Measurements from ENCODE around the gene HIVEP3. TPM values are rescaled to one million over a fixed set of nuclear protein-coding genes. Genes with fewer than 3 reads are reported as not detected.
A peak's percentile ranks its signal among the peaks of the same experiment; 100 is the strongest.

The HIVEP3 gene
- total RNA-seq, 1 donor from 2014 or later: 1.7 TPM

DNA sequence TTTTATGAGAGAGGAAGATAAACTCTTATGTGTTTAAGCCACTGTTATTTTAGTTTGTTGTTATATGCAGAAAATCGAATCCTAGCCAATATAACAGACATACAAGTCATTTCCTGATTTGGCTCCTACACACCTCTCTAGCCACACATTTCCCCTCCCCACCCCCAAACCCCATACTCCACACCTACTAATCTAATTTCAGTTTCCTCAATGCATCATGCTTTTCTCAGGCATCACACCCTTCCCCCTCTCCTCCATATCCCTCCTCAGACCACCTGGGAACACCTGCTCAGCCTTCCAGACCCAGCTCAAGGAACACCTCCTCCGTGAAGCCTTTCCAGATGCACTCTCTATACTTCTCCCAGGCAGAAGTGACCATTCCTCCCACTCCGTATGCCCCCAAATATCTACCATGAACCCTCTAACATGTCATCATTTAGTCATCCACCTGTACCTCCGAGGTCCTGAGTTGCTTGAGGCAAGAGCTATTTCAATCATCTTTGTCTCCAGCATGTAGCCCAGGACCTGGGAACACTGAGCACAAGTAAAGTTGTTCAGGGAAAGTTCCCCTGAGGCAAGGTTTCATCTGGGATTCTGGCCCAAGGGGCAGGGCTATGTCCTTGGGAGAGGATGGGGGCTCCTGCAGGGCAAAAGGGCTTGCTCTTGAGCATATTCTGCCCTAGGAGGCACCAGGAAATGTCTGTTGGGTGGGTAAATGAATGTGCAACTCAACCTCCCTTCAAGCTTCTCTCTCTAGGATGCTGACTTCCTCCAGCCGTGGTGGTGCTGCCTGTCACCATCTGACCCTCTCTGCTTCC is 126.8 kb downstream of the HIVEP3 start:
- no peak for DNase-seq (ENCODE audit: low spot score)

DNA sequence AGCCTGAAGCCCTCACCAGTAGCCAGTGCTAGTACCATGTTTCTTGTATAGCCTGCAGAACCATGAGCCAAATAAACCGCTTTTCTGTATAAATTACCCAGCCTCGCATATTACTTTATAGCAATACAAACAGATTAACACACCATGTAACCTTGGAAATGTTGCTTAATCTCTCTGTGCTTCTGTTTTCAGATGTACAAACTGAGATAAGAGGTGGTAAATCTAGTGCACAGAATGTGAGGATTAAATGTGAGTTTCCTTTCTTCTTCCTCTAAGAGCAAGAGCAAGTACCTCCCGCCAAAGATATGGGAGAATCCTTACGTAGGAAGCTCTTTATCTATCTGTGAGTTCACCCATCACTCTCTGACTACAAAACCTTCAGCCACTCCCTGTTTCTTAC is 128.4 kb downstream of the HIVEP3 start:
- DNase-seq (ENCODE audit: low spot score): no peak

DNA sequence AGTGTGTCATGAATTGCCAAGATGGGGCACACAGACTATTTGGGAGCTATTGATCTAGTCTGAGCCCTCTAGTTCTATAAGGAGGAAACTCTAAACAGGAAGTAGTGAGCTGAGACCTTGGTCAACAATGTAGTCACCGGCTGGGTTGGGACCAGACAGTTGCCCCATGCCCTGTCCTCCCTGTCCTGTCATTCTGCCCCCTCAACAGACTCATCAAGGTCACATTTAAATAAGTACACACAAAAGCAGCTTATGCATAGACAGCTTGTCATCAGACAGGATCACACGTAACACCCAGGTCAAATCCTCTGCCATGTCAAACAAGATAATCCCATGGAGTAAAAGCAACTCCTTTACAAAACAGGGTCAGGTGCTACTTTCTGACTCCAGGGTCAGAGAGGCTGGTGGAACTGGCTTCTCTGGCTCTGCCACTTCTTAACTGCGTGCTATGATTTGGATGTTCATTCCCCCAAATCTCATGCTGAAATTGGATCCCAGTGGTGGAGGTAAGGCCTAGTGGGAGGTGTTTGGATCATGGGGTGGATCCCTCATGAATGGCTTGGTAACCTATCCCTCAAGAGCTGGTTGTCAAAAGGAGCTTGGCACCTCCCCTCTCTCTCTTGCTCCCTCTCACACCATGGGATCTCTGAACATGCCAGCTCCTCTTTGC is 128.9 kb downstream of the HIVEP3 start:
- DNase-seq (ENCODE audit: low spot score): no peak

DNA sequence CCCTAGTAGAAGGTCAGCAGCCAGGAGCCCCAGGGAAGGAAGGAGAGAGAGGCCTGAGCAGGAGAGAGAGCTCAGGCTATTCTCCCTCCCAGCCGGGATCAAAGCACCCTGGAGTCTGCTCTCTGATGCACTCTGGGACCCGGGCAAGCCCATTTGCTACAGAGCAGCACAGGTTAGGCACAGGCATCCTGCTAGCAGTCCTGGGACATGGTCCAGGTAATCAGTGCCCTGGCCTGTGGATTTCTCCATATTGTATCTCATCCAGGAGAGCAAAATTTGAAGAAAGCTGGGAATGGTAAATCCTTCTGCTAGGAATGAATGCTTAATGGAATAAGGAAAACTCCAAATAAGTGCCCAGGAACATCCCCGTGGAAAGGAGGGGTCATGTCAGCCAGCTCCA is 130.3 kb downstream of the HIVEP3 start:
- DNase-seq (ENCODE audit: low spot score): no peak

DNA sequence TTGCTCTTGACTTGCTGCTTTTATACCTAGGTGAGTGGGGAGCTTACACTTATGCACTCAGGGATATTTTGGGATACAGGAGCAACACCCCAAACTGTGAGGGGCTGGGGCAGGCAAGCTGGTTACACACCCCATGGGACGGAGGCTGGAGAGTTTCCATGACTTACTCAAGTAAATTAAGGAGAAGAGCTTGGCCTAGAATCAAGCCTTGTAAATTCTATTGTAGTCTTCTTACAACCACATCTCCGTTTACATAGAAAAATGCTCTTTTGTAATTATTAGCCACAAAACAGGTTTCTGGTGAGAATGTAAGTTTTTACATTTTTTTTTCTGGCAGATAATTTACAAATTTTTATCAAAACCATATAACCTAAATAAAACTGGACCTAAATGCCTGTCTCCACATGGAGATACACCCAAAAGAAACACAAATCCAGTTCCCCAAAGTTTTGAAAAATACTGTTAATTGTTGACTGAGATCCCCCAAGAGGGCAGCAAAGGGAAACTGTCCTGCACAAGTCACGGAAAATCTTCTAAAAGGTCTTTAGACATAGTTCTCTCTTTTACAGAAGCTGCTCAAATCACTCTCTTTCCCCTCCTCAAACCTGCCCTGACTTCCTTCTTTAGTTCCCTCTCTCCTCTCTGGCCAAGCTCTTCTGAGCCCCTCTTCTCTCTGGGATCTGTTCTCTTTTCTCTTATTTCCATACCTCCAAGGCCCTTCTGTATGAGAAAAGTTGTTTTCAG is 134.0 kb downstream of the HIVEP3 start:
- DNase-seq (ENCODE audit: low spot score): peak; percentile 23

DNA sequence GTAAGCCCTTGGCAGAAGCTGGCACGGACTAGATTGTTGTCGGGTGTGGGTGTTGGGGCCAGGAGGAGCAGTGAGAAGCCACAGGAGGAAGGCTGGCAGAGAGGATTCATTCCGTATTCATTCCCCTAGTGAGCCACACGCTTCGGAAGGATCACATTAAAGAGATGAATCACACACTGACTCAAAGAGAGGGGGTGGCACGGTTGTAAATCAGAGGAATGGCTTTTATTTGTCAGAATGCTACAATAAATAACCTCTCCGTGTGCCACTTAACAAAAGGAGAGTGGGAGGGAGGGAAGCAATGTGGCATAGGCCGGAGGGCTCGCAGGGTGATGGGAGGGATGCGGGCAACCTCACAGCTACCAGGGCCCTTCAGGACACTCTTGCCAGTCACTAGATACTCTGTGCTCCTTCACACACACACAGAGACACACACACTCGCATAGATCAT is 135.5 kb downstream of the HIVEP3 start:
- peak; percentile 59 for DNase-seq (ENCODE audit: low spot score)

DNA sequence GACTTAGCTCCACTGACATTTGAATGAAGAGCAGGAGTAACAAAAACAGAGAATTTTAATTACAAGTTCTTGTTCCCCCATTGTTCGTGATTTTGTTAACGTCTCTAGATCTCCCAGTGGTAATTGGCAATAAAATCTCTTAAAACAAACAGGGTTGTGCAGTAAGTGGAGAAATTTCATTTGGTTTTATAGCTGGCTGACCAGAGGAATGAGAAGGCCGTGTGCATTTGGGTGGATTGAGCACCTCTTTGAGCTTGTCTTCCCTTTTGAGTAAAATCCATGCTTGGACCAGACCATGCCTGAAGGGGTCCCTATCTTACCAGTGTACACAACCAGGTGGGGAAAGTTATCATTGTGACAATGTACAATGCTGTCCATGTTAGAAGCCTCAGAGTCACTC is 137.8 kb downstream of the HIVEP3 start:
- no peak for DNase-seq (ENCODE audit: low spot score)

DNA sequence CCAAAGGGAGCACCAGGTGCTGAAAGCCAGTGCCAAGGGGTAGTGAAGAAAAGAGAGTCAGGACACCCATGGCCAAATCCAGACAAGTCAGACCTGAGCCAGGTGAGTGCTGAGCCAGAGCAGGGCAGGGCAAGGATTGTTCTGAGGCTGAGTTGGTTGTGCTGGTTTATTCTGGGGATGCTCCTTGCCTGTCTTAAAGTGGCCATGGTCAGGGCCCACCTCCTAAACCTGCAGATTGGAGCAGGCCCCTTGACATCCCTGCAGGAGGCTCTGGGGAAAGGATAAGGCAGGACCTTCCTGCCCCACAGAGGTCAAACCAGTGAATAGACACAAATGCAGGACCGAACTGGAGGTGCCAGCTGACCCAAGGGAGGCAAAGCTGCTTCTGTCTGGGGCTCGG is 138.4 kb downstream of the HIVEP3 start:
- DNase-seq (ENCODE audit: low spot score): no peak

DNA sequence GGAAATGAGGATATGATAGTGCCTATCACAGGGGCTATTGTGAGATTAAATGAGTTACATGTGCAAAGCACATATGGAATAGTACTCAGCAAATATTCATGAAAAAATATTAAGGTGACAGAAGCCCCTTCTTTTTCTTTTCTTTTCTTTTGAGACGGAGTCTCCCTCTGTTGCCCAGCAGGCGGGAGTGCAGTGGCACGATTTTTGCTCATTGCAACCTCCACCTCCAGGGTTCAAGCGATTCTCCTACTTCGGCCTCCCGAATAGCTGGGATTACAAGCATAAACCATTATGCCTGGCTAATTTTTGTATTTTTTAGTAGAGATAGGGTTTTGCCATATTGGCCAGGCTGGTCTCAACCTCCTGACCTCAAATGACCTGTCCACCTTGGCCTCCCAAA is 139.4 kb downstream of the HIVEP3 start:
- no peak for DNase-seq (ENCODE audit: low spot score)

DNA sequence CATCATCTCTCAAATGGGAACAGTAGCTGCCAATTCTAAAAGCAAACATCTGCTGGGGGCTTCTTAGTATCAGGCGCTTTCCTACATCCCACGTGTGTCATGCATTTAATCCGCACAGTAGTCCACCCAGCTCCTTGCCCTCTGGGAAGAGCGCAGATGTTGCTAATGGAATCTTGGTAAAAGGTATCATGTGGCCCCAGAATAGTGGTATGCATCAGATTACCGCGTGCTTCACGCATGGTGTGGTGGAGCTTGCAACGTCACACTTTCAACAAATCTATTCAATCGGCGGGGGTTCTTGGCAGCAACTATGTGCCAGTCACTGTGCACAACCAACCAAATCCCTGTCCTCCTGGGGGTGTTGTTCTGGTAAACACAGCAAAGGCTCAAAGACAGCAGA is 141.0 kb downstream of the HIVEP3 start:
- DNase-seq (ENCODE audit: low spot score): no peak

DNA sequence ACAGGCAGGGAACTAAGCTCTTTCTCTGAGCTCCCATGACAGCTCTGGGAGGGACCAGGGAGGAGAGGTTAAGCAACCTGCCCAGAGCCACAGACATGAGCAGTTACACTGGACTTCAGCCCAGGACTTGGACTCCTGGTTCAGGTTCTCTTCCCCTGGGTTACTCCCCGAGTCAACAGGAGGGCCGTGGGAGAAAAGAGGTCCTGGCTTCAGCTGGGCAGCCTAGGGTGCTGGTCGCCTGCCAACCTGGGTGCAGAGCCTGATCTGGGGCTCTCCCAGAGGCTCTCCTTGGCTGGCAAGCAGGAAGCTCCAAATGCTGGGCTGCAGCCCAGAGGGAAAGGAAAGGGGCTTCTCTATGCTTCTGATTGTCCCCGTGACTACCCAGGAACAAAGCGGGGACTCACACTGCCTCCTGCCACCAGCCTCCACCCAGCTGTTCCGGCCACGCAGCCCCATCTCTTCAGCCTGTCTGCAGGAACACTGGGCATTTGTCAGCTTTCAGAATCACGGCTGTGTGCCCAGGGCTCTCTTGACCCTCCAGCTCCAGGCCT is 141.8 kb downstream of the HIVEP3 start:
- no peak for DNase-seq (ENCODE audit: low spot score)

DNA sequence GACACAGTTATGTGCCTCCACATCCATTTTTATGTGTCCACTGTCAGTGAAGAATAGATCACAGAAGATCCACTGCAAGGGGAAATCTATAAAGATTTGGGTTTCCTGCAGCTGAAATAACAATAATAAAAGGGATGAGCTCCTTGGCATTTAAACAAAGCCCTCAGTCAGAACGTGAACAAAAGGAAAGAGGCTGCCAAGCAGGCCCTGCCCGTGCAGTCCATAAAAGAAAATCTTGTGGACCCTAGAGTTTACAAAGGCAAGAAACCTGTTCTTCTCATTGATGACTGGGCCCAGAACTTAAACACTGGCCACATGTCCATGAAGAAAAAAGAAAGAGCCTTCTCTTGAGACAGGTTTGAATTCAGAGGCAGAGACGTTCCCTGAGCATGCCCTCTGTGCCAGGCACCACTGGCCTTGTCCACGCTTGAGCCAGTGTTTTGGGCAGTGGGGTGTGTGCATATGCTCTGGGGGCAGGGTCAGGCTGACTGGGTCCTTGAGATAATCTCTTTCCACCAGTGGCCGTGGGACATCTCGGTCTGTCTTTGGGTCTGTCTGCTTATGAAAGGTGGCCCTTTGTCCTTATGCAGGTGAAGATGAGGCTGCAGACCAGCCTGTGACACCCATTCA is 142.7 kb downstream of the HIVEP3 start:
- DNase-seq (ENCODE audit: low spot score): no peak

DNA sequence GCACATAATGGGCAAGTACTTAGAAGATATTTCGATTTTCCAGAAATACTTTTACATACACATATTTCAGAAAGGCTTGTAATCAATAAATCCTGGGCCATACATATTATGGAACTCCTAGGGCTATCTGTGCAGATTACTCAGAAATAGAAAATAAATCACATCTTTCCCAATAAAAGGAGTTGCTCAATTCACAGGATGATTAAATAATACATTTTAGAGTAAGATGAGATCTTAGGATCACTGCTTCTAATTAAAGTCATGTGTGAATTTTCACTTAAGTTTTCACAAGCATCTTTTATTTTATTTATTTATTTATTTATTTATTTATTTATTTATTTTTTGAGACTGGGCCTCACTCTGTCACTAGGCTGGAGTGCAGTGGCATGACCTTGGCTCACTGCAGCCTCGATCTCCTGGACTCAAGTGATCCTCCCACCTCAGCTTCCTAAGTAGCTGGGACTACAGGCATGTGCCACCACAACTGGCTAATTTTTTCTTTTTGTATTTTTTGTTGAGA is 144.2 kb downstream of the HIVEP3 start:
- DNase-seq (ENCODE audit: low spot score): no peak

DNA sequence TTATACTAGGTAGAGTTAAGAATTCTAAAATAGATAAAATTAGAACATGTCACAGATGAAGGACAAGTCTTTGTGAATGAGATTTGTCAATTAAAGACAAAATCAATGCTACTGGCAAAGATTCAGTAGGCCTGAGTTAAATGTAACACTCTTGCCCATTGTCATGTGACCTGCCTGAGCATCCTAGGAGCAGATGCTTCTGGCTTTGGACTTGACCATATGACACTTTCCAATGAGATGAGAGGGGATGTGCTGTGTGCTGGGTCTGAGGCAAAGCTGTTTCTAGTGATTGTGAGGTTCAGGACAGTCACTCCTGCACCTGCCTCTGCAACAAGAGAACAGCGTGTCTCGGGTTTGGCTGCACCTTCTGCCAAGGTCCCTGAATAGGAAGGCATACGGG is 144.9 kb downstream of the HIVEP3 start:
- DNase-seq (ENCODE audit: low spot score): no peak

DNA sequence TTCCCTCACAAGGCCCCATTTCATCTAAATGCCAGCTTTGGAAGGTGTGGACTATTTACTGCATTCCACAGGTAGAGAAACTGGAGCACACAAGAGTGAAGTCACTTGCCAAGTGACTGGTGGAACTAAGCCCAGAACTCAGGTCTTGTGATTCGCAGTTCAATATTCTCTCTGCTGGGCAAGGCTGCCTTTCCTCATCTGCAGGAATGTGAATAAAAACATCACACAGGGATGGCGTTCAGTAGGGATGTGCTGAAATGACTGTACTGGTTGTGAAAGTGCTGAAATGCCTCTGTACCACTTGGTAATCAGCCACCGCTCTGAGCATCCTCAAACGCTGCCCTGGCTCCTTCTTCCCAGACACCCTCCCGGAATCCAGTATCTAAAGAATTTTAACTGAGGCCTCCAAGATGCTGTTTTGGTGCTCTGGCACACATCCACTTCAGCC is 145.6 kb downstream of the HIVEP3 start:
- DNase-seq (ENCODE audit: low spot score): peak; percentile 23

DNA sequence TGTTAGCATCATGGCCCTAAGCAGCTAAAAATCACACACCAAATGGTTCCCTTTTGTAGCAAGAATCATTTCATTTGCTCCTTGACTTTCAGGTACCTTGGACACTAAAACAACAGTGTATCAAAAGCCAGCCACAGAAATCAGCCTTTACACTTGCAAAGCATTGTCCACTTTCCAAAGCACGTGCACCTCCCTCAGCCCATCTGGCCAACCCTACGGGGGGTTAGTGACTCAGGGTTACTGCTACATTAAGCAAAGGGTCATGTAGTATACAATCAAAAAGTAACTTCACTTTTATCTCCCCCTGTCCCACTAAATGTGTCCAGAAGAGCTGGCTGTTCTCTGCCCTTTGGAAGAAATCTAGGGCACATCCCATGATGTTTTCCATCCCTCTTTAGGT is 149.7 kb downstream of the HIVEP3 start:
- no peak for DNase-seq (ENCODE audit: low spot score)

DNA sequence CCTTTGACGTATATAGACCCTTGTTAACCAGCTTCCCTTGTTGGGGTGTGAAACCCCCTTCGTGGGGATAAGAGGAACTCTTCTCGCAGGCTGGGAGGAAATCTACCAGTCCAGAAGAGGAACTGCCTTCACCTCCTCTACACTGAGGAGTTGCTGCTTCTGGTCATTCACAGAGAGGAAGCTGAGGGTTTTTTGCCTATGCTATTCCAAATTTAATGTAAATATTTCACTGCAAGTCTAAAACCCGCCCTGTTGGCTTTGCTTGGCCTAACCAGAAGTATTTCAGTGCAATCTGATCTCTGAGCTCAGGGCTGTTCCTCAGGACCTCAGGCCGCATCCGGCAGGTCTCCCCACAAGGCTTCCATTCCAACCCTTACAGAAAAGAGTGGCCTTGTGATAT is 150.1 kb downstream of the HIVEP3 start:
- DNase-seq (ENCODE audit: low spot score): peak; percentile 31

DNA sequence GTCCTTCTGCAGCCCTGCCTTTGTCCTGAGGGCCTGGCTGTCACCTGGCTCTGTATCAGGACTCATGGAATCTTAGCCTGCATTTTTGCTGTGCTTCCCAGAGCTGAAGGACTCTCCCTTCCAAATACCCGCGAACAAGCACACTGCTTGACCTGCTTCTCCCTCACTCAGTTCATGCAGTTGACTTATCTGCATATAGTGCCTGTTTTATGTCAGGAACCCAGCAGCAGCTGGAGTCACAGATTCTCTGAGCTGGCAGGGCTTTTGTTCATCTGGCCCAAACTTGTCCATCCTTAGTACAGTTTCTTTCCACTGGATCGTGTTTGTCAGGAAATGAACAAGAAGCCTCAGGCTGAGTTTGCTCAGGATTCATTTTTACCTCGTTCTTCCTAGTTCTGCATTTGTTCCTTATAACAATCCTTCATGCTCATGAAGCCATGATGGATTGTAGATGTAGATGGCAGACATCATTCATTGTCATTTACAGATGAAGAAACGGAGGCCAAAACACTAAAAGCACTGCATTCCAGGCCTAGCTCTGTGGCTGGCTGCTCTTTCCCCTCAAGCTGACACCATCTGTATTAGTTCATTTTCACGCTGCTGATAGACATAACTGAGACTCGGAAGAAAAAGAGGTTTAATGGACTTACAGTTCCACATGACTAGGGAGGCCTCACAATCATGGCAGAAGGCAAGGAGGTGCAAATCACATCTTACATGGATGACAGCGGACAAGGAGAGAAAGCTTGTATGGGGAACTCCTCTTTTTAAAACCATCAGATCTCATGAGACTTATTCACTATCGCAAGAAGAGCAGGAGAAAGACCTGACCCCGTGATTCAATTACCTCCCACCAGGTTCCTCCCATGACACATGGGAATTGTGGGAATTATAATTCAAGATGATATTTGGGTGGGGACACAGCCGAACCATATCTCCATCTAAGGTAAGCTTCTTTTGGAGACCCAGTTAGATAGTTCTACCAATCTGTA is 150.9 kb downstream of the HIVEP3 start:
- peak; percentile 93 for DNase-seq (ENCODE audit: low spot score)

DNA sequence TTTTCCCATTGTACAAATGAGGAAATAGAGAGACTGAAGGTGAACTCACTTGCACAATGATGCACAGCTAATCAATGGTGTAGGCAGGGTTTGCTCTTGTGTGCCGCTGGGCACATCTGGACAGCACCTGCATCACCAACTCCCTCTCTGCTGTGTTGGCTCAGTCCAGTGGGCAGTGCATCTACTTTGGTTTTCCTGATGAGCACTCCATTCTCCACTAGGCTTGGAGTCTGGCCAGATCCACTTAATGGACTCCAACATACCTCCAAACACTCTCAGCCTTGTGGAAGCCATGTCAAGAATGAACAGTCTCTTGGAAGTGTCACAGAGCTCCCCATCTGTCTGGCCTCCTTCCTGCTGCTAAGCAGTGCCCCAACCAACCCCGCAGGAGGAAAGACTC is 152.2 kb downstream of the HIVEP3 start:
- no peak for DNase-seq (ENCODE audit: low spot score)

DNA sequence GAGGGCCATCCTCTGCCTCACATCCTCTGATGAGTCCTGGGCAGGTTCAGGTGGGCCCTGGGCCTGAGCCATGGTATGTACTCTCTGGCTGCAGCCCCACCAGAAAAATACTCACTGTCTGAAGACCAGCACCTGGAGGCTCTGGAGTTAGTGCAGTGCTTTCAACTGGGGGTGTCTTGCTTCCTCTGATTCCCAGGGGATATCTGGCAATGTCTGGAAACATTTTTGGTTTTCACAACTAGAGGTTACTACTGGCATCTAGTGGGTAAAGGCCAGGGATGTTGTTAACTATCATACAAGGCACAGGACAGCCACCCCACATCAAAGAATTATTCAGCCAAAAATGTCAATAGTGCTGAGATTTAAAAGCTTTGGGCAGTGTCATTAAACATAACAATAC is 152.7 kb downstream of the HIVEP3 start:
- DNase-seq (ENCODE audit: low spot score): no peak
